HG02763 (cell line): Measurements from ENCODE around the gene OMA1.
"Not testable (repeated sequence)": the region's sequence is repeated elsewhere in the genome, so short reads cannot be mapped to it uniquely, and the experiment has no call there.

Experiments used
- ATAC-seq: cut with Tn5 transposase; IDR thresholded peaks from one replicate; pipeline ENCODE4 v1.9.1; 2021; ENCODE audit warnings: mild to moderate bottlenecking, moderate library complexity; ENCODE audit not compliant: unreplicated experiment

The OMA1 gene

DNA sequence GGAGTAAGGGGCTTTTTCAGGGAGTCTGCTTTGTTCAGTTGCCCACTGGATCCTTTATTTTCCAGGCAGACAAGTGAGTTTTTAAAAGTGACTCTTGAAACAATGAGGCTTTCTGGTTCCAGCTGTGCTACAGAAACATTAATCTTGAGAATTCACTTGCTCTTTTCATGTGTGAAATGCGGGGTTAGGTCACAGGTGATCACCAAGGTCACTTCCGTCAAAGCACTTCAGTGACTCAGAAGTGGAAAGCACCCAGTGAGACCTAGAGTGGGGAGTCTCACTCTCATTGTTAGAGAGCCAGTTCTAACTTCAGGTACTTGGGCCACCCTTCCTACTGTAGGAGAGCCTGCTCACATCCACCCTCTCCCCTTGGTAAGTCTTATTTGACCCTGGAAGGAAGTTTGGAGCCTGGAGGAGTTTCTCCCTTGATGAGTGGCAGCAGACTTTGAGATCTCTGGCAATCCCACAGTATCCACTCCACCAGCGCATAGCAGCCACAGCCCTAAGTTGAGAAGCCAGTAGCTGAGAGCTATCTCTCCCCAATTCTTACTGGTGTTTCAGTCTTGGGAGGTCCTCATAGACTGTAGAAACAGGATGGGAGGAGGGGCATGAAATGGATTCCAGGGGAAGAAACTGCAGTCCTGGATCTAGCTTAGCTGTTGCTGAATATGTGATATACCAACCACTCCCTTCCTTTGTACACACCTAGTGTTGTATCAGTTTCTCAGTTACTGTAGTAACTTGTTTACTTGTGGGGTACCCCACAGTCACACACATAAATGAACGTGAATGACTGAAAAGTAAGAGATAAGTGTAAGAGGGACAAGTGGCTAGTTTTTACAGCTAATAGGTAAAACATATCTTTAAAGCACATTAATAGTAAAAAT lies 27.4 kb upstream of the OMA1 start:
- peak; percentile 96 for ATAC-seq

DNA sequence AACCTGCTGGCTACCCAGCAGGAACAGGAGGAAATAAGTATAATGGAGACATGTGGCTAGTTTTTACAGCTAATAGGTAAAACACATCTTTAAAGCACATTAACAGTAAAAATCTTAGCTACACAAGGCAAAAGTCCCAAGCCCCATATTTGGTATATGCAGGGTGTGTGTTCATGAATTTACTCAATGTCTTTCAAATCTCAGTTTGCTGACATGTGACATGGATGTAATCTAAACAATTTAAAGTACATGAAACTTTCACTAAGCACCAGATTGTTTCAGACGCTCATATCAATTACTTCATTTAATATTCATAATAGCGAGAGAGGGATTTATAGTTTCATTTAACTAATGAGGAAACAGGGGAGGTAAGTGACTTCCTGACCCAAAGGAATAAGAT lies 26.6 kb upstream of the OMA1 start:
- no peak for ATAC-seq

DNA sequence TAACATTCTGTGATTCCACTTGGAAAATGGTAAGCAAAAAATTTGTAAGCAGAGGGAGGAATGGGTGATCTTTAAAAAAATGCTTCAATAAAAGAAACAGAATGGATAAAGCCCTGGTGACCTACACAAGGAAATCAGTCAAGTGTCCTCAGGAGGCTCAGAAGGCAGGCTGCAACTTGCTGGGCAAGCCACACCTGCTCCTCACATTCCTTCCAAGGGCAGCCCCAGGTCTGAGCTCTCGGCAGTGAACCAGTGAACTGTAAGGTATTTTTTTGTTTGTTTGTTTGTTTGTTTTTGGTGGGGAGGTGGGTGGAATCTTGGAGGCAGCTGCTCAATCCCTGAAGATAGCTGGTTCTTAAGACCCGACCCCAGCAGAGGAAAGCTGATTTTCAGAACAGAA lies 26.2 kb upstream of the OMA1 start:
- no peak for ATAC-seq

DNA sequence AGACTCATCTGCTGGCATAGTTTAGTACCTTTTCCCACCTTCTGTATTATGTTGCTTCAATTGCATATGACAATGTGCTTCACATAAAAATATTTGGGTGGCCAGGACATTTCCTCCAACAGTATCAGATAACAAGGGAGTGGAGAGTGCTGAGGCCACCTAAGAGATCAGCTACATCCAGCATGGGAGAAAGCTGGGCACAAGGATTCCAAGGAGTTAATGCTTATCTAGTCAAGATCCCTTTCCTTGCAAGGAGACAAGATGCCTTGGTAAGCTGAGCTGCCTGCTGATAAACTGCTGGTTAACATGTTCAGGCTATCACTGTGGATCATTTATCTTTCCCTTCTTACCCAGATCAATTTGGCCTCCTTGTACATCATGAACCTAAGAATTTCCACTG lies 25.1 kb upstream of the OMA1 start:
- no peak for ATAC-seq

DNA sequence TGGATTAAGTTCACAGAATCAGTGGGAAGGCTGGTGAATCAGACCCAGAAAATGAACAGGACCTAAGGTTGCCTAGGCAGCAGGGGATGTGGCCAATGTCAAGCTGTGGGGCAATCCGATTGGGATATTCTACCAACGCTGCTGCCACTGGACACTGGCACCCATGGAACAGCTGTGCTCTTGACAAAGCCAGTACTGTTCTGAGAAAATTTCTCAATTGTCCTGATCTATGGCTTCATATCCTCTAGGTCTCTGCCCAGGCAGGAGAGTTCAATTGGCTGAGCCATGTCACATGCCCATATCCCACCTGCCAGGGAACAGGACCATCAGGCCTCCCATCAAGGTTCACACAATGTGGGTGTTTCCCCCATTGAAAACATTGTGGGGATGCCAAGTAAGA lies 24.3 kb upstream of the OMA1 start:
- no peak for ATAC-seq

DNA sequence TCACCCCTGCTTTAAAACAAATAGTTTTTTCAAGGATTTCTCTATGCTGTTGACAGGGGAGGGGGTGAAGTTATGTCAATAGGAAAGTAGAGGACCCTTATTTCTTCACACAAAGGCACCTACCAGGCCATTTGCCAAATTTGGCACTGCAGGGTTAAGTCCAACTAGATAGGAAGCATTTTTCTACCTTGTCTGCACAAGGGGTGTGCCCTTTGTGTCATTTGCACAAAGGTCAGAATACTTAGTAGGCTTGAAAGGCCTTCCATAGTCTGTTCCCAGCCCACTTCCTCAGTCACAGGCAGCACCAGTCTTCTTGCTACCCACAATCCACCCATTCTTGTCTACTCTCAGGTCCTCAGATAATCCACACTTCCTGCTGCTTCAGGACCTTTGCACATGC lies 23.6 kb upstream of the OMA1 start:
- no peak for ATAC-seq

DNA sequence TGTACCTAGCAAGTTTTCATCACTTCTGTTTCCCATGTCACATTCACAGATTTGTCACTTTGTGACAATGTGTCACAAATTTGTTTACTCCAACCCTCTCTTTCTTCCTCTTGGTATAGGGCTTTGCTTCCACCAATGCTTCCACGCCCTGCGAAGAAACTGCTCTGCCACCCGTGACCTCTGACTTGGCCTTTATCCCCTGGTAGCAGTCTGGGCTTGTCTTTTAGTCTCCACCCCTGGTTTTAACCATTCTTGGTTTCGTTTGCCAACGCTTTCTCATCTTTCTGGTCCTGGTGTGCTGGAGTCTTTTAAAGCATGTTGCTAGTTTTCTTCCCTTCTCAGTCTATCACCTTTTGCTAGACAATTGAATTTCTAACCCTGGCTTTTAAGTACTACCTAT lies 22.4 kb upstream of the OMA1 start:
- no peak for ATAC-seq

DNA sequence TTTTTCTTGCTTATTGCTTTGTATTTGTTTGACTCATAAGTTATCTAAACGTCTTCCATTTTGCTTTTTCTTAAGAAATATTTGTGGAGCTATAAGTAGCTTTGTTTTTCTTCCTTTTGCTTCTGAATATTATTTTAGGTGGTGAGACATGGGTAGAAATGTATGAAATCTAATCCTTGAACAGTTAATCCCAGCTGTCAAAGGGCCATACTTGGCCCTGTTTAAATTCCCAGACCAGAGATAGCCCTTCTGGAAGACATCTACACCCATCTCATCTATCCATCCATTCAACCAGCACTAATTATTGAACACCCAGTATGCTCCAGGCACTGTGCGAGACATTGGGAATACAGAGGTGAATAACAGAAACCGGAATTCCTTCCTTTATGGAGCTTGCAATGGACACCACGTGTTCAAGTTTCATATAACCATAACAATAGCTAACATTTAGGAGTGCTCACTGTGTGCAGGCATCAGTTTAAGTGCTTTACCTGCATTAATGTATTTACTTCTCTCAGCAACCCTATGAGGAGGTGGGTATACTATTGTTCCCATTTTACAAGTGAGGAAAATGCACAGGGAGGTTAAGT lies 21.8 kb upstream of the OMA1 start:
- no peak for ATAC-seq

DNA sequence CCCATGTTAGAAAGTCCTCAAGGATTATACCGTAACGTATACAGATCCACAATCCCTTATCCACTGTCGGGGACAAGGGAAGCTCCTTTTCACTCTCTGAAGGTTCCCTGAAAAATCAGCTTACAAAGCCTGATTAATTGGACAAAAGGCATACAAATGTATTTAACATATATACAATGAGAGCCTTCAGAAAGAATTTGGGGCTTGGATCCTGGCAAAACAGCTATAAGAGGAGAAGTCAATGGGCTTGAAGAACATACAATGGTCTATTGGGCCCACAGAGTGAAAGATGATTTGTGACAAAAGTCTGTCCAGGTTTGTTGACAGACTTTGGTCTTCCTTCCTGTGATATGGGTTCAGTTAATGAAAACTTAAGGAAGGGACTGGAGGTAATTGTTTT lies 19.8 kb upstream of the OMA1 start:
- no peak for ATAC-seq

DNA sequence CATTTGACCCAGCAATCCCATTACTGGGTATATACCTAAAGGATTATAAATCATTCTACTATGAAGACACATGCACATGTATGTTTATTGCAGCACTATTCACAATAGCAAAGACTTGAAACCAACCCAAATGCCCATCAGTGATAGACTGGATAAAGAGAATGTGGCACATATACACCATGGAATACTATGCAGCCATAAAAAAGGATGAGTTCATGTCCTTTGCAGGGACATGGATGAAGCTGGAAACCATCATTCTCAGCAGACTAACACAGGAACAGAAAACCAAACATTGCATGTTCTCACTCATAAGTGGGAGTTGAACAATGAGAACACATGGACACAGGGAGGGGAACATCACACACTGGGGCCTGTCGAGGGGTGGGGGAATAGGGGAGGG lies 17.2 kb upstream of the OMA1 start:
- not testable (repeated sequence) for ATAC-seq

DNA sequence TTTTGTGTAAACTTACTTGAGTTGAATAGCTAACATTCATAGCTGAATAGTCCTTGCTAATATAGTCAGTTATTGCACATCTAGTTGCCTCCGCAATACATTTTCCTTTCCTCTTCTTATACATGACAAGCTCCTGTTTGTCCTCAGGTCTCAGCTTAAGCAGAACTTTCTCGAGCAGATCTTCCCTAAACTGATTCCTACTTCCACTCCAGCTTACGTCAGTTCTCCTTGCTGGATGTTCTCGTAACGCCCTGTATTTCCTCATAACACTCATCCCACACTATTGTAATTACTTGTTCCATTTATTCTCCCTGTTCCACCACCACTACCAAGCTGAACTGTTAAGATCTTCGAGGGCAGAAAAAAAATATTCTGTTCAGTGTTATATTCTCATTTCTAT lies 15.1 kb upstream of the OMA1 start:
- ATAC-seq, result no peak

DNA sequence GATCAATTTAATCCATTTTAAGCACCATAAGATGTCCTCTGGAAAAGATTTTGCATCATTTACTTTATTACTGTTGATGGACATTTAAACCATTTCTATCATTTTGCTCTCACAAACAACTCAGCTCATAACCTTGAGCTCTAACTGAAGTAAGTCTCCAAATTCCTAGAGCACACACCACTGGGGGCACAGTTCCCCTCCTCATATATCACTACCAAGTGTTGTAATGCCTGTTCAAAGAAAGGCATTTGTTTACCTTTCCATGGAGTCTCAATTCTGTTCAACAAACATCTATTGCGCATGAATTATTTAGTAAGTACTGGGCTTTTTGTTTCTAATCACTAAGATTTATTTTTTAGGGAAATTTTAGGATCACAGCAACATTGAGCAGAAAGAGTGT lies 8.9 kb upstream of the OMA1 start:
- ATAC-seq, result no peak

DNA sequence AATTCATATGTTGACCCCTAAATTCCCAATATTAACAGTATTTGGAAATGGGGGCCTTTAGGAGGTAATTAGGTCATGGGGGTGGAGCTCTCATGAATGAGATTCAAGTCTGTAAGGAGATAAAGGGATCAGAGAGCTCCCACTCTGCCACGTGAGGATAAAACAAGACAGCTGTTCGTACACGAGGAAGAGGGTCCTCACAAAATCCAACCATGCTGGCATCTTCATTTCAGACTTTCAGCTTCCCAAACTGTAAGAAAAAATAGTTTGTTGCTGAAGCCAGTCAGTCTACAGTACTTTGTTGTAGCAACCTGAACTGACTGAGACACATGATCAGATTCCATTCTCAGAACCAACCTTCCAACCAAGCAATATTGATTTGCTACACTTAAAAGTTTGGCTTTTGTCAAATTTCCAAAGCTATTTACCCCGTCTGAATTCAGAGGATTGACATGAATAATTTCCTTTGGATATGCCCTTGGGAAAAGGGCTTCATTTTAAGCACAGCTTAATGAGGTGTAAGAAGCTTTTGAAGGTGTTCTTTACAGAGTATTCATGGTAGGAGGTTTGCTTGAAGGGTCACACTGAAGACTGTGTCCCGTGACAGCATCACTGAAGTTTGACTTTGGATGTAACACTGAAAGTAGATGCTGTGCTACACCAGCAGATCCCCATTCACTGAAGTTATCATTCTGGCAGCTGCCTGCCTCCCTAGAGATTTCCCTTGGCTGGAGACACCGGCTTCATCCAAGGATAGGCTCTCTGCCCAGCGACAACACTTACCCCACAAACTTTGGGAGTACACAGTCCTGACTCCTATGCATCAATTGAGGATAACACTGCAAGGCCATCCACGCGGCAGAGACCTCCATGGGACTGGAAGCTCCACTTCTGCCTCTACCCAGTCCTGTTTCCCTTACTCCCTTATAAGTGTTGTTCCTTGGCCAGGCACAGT lies 4.9 kb upstream of the OMA1 start:
- no peak for ATAC-seq

DNA sequence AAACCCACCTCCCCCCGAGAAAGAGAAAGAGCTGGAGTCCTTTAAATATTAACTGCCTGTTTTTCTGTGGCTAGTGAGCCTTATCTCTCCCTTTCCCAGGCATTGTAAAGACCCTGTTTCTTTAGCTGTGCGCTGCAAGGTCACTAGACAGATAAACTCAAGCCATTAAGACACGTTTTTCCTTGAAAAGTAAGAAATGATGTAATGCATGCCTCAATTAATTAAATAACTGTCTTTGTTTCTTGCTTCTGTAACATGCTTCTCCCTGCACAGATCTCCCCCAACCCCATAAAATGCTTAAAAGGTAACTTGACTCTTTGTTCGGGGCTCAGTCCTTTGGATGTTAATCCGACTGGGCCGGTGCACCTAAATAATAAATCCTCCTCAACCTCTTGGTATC lies 2.8 kb upstream of the OMA1 start:
- not testable (repeated sequence) for ATAC-seq

DNA sequence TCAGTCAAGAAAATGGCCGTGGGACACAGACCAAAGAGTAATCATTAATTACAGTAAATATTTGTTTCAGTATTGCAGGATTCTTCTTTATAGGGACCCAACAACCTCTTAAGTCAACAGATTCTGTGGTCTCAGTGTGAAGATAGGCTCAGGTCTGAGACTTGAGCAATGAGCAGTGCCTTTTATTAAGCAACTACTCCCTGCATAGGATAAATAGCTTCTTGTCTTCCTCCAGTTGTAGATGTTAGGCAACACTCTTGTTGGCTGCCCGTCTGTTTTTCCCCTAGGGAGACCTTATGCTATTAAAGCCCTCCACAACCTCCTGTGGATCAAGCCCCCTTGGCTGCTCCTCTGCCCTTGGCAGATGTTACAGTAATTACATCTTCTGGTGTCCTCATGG lies 1.8 kb upstream of the OMA1 start:
- no peak for ATAC-seq

DNA sequence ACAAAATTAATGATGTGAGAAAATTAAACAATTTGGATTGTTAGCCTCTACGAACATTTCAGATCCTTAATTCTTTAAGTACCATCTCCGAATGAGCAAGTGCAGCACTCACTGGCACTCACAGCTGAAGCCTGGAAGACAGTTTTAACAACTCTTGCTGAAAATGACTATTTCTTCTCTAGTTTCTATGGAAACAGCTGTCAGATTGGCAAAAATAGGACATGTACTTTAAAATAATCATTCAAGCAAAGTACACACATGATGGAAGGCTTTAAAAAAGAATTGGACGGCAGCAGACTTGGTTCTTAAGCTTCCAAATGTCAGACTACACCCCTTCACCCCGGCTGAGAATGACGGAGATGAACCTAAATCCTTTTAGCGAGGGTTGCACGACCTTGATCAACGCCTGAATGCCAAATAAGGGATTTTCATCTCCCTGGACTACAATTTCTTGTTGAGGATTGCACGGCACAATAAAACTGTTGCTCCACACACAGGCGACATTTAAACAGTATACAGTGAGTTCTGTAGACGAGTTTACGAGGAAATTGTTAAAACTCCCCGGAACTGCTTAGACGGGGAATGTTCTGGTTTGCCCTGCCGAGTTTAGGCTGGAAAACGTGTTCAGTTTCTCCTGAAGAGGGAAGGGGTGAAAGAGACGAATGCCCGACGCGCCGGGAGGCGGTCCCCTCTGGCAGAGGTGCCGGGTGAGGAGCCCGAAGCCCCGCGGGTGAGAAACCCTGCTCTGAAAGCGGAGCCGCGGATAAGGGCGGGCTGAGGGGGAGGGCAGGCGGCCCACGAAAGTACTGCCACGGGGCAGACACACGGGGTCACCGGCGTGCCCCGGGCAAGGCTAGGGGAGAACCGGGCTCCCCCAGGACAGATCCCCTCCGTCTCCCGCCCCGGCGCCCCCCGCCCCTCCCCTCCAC lies 671 bp downstream of the OMA1 start:
- peak; percentile 47 for ATAC-seq

DNA sequence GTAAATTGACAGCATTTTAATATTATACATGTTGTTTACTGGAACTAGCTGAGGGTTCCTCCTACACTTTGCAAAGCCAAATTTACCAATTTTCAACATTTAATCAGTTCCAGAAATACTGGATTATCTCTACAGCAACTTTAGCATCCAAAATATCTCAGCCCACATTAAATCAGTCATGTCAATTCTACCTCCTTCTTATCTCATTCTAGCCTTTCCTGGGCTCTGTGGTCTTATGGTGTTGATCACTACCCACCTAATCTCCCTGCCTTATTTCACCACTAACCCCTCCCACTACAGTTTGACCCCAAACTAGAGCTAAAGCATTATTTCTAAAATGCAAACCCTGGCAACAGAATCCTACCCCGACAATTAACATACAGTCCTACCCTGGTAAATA lies 3.3 kb downstream of the OMA1 start:
- ATAC-seq, result no peak

DNA sequence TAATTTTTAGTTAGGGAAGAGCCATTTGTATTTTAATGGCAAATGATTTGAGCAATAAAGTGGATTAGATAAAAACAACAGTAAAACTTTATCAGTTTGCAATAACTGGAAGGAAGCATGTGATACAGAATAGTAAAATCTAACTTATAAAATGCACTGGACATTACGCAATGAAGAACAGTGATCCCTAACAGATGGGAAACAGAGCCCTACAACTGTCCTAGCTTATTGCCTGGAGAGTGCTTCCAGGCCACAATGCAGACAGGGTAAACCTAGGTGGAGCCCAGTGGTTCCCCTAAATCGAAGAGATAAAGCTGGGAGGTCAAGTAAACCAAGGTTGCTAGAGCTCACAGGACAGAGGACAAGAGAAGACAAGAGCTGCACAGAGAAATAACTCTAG lies 7.0 kb downstream of the OMA1 start:
- ATAC-seq, result no peak

DNA sequence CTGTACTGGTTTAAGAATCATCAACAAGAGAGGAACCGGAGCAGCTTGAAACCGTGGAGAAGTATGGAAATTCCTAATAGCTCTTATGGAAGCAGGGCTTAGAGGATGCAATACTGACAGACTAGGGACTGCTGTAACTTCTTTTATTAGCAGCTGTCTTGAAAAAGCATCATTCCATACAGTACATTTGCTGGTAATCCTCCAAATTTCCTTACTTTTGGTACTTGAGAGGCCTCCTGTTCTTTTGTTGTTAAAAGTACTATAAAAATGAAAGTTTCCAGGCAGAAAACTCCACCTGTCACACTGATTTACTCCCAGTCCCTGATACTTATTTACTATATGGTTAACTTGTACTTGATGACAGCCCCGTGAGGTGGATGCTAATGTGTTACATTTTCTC lies 7.7 kb downstream of the OMA1 start:
- no peak for ATAC-seq

DNA sequence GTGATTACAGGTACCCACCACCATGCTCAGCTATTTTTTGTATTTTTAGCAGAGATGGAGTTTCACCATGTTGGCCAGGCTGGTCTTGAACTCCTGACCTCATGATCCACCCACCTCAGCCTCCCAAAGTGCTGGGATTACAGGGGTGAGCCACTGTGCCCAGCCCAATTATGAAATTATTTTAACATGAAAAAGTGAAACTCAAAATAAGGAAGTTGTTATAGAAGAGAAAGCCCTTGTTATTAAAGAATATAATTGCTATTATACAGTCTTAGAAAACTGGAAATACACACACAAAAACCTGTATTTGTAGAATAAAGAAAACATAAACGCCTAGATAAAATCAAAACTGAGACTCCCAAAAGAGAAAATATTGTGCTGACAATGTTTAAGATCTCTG lies 14.7 kb downstream of the OMA1 start:
- not testable (repeated sequence) for ATAC-seq

DNA sequence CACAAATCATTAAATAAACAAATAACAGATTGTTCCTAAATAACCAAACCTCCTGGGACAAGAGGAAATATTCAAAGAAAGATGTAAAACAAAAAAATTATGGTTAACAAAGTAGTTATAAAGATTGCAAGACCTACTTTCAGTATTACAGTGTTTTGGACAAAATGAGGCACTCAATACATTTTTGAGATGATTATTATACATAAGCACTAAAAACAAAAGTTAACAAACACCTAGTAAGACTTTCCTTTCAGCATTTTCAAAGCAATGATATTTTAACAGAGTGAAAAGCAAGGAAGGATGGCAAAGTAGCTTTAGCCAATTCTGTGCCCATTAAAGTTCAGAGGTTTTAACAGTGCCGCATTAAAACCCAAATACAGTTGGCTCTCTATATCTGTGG lies 17.2 kb downstream of the OMA1 start:
- ATAC-seq, result no peak
